Measurements from ENCODE around the gene BGLAP. TPM values are rescaled to one million over a fixed set of nuclear protein-coding genes. Genes with fewer than 3 reads are reported as not detected.

BGLAP gene
- total RNA-seq, 3 donors from 2014 or later = 1.4 to 4.6 (median 2.4) TPM

DNA sequence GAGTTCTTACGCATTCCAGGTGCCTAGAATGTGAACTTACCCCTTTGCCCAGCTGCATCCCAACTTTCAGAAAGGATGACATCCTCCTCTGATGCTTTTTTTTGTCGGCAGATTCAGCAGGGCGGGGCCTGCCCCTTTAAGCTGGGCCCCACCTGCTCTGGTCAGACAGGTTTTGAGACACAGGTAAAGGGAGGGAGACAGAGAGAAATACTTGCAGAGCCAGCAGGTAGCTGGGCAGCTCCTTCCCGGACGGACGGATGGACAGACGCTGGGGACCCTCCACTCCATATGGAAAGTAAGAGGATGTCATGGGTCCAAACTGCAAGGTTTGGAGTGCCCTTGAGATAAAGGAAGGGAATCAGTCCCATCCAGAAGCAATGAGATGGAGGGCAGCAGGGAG, 42.1 kb downstream of the BGLAP start, which contains the start of gene TMEM79:
Gene TMEM79 (plus strand): TSS at position 214 of the 400 bp plus-strand sequence. CDS start 902 bp downstream, outside the sequence.
- DNase-seq (peak in 2 of 3 donors; percentile 51 to 56), ATAC-seq (peak; percentile 10)
- peaks cover 21% of the 10 kb centered on the region for H3K4me1 ChIP-seq (ENCODE audit: low read depth)
- TF ChIP-seq, protein P1, sequence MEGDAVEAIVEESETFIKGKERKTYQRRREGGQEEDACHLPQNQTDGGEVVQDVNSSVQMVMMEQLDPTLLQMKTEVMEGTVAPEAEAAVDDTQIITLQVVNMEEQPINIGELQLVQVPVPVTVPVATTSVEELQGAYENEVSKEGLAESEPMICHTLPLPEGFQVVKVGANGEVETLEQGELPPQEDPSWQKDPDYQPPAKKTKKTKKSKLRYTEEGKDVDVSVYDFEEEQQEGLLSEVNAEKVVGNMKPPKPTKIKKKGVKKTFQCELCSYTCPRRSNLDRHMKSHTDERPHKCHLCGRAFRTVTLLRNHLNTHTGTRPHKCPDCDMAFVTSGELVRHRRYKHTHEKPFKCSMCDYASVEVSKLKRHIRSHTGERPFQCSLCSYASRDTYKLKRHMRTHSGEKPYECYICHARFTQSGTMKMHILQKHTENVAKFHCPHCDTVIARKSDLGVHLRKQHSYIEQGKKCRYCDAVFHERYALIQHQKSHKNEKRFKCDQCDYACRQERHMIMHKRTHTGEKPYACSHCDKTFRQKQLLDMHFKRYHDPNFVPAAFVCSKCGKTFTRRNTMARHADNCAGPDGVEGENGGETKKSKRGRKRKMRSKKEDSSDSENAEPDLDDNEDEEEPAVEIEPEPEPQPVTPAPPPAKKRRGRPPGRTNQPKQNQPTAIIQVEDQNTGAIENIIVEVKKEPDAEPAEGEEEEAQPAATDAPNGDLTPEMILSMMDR (IDR thresholded peaks at IDR 0.05) = no peak
- intact Hi-C loops (cut with DNase I, micrococcal nuclease) = no loop called here
- no peaks in the 10 kb centered on the region for H3K9me3 ChIP-seq
- no peaks in the 10 kb centered on the region for H3K36me3 ChIP-seq (ENCODE audit: low read depth)
- peak within 1 kb of the TSS; percentile 77 for H3K4me3 ChIP-seq

DNA sequence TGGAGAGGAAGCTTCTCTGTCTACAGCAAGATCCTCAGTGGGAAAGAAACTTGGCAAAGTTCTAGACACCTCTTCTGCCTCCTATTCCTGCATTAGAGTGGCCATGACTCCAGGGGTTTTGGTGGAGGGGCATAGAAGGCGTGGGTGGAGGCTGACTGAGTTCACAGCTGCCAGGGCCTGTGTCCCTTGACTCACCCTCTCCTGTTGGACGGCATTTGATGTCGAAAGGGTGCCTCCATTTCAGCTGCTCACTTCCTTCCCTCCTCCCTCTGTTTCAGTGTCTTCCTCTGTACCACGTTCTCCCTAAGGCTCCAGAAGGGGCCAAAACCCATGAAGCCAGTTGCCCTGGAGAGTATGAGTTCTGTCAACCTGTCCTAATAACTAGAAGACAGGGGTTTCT, 42.8 kb downstream of the BGLAP start:
- DNase-seq (no peak), ATAC-seq (no peak)
- TF ChIP-seq, protein P1 (IDR thresholded peaks at IDR 0.05) = no peak
- intact Hi-C loops (cut with DNase I, micrococcal nuclease) = no loop called here
- Histone ChIP-seq H3K4me3 (no peak overlapping the region), H3K9me3 (no peaks in the 10 kb centered on the region), H3K36me3 (ENCODE audit: low read depth) (no peaks in the 10 kb centered on the region), H3K4me1 (ENCODE audit: low read depth) (peaks cover 21% of the 10 kb centered on the region)

DNA sequence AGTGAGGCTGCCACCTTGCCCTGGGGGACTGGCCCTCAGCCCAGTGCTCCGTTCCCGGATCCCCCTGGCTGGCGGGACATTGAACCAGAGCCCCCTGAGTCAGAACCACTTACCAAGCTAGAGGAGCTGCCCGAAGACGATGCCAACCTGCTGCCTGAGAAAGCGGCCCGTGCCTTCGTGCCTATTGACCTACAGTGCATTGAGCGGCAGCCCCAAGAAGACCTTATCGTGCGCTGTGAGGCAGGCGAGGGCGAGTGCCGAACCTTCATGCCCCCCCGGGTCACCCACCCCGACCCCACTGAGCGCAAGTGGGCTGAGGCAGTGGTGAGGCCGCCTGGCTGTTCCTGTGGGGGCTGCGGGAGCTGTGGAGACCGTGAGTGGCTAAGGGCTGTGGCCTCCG, 43.5 kb downstream of the BGLAP start:
- DNase-seq (no peak), ATAC-seq (no peak)
- TF ChIP-seq, protein P1 (IDR thresholded peaks at IDR 0.05) = no peak
- no peaks in the 10 kb centered on the region for H3K9me3 ChIP-seq
- intact Hi-C loops (cut with DNase I, micrococcal nuclease) = no loop called here
- H3K4me1 ChIP-seq (ENCODE audit: low read depth) = peaks cover 21% of the 10 kb centered on the region
- H3K4me3 ChIP-seq = no peak overlapping the region
- no peaks in the 10 kb centered on the region for H3K36me3 ChIP-seq (ENCODE audit: low read depth)

DNA sequence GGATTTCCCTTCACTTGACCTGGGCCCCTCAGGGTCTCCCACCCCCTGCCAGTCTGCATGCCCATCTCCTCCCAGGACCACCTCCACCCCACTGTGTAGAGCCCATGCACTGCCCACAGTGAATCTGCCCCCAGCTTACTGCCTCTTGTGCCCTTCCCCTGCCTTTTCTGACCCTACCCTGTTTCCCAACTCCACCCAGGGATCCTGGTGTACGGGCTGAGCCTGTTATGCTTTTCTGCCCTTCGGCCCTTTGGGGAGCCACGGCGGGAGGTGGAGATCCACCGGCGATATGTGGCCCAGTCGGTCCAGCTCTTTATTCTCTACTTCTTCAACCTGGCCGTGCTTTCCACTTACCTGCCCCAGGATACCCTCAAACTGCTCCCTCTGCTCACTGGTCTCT, 44.1 kb downstream of the BGLAP start:
- peaks cover 18% of the 10 kb centered on the region for H3K4me1 ChIP-seq (ENCODE audit: low read depth)
- no peak overlapping the region for H3K4me3 ChIP-seq
- no peaks in the 10 kb centered on the region for H3K9me3 ChIP-seq
- no peaks in the 10 kb centered on the region for H3K36me3 ChIP-seq (ENCODE audit: low read depth)
- DNase-seq (no peak), ATAC-seq (no peak)
- intact Hi-C loops (cut with DNase I, micrococcal nuclease) = no loop called here
- TF ChIP-seq, protein P1 (IDR thresholded peaks at IDR 0.05) = no peak

DNA sequence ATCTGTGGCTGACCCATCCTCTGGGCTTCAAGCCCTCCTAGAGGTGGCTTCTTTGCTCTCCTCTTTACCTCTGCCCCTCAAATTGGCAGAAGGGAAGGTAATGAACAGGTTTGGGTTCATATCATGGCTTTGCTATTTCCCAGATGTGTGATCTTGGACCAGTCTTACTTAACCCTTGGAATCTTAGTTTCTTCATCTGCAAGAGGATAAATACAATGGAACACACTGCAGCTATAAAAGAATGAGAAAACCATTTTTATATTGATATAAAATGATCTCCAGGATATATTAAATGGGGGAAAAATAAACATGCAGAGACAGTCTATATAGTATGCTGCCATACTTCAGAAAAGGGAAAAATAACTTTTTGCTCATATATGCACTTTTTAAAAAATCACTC, 47.9 kb downstream of the BGLAP start:
- H3K9me3 ChIP-seq = no peaks in the 10 kb centered on the region
- no peak overlapping the region for H3K4me3 ChIP-seq
- H3K36me3 ChIP-seq (ENCODE audit: low read depth) = no peaks in the 10 kb centered on the region
- intact Hi-C loops (cut with DNase I, micrococcal nuclease) = no loop called here
- ATAC-seq = no peak
- TF ChIP-seq, protein P1 (IDR thresholded peaks at IDR 0.05) = no peak
- H3K4me1 ChIP-seq (ENCODE audit: low read depth) = no peaks in the 10 kb centered on the region
- no peak for DNase-seq

Data from mucosa of descending colon (tissue), 3 donors.